Measurements from ENCODE around the gene IL11.

The IL11 gene

DNA sequence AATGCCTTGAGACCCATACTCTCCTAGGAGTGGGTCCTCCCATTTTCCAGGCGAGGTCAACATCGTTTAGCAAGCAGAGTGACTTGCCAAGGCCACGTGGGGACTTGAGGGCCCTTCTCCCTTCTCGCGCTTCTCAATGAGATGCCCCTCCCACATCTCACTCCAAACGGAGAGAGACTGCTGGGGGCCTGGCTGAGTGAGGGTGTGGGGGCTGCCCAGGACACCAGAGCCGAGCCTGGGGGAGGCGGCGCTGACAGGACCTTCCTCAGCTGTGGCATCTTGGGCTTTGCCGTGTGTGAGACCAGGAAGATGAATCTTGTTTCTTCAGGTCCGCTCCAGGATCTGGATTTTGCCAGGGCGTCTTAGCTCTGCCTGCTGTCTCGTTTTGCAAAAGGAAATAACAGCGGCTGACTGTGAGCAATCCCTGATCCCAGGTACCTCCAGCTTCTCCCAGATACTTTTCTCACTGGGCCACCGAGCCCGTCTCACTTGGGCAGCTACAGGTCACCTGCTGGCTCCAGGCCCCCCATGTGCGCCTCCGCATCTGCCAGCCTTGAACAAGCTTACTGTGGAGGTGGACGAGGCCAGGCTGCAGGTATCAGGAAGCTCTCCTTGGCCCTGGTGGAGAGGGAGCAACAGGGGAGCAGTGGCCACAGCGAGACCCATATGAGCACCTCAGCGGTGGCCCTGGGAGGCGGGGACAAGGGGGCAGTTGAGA, 21.8 kb downstream of the IL11 start:
- H3K4me3 ChIP-seq (ENCODE audit: low read depth, low read length) = no peak overlapping the region
- TF ChIP-seq, protein P1, sequence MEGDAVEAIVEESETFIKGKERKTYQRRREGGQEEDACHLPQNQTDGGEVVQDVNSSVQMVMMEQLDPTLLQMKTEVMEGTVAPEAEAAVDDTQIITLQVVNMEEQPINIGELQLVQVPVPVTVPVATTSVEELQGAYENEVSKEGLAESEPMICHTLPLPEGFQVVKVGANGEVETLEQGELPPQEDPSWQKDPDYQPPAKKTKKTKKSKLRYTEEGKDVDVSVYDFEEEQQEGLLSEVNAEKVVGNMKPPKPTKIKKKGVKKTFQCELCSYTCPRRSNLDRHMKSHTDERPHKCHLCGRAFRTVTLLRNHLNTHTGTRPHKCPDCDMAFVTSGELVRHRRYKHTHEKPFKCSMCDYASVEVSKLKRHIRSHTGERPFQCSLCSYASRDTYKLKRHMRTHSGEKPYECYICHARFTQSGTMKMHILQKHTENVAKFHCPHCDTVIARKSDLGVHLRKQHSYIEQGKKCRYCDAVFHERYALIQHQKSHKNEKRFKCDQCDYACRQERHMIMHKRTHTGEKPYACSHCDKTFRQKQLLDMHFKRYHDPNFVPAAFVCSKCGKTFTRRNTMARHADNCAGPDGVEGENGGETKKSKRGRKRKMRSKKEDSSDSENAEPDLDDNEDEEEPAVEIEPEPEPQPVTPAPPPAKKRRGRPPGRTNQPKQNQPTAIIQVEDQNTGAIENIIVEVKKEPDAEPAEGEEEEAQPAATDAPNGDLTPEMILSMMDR (IDR thresholded peaks at IDR 0.05; ENCODE audit: insufficient read depth, low read depth, low read length, missing control alignments) = no peak
- no peak for DNase-seq (ENCODE audit: low read depth)

DNA sequence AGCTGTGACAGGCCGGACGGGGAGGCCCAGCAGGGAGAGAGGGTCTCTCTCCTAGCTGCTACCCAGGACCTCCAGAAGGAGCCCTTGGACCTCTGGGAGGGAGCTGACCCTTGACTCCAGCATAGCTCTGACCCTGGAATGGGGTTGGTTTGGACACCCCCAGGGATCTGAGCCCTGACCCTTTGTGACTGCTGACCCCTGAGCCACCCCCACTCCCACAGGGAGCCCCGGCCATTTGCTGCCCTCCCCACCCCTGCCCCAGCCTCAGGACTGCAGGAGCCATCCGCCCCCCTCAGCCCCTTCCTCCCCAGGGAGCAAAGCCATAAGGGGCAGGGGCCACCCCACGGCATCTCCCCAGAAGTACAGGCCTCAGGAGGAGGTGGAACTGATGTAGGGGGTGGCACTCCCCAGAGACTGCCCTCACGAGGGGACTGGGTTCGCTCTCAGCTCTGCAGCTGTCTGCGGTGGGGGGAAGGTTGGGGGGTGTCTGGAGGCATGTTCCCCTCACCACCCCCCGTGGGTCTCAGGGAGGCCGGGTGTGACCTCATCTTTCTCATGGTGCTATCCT, 22.7 kb downstream of the IL11 start:
- TF ChIP-seq, protein P1 (IDR thresholded peaks at IDR 0.05; ENCODE audit: insufficient read depth, low read depth, low read length, missing control alignments) = no peak
- H3K4me3 ChIP-seq (ENCODE audit: low read depth, low read length) = no peak overlapping the region
- DNase-seq (ENCODE audit: low read depth) = no peak

DNA sequence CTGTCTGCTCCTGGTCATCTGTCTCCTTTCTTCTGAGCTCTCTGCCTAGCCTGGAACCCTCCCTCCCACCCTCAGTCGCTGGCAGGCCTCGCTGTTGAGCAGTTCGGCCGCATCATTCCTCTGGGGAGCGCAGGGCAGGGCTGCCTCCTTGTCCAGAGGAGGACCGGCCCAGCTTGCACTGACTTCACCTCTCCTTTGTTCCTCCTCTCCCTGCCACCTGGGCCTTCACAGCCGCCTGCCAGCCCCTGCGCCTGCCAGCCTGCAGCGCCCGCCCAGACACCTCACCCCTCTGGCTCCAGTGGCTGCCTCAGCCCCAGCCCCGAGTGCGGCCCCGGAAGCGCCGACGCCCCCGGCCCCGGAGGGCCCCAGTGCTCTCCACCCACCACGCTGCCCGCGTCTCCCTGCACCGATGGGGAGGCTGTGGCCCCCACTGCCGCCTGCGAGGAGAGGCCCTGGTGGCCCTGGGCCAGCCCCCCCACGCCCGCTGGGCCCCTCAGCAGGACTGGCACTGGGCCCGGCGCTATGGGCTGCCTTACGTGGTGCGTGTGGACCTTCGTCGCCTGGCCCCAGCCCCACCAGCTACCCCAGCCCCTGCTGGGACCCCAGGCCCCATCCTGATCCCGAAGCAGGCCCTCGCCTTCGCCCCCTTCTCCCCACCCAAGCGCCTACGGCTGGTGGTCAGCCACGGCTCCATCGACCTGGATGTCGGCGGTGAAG, 23.4 kb downstream of the IL11 start:
- TF ChIP-seq, protein P1 (IDR thresholded peaks at IDR 0.05; ENCODE audit: insufficient read depth, low read depth, low read length, missing control alignments) = no peak
- H3K4me3 ChIP-seq (ENCODE audit: low read depth, low read length) = no peak overlapping the region
- DNase-seq (ENCODE audit: low read depth) = no peak

DNA sequence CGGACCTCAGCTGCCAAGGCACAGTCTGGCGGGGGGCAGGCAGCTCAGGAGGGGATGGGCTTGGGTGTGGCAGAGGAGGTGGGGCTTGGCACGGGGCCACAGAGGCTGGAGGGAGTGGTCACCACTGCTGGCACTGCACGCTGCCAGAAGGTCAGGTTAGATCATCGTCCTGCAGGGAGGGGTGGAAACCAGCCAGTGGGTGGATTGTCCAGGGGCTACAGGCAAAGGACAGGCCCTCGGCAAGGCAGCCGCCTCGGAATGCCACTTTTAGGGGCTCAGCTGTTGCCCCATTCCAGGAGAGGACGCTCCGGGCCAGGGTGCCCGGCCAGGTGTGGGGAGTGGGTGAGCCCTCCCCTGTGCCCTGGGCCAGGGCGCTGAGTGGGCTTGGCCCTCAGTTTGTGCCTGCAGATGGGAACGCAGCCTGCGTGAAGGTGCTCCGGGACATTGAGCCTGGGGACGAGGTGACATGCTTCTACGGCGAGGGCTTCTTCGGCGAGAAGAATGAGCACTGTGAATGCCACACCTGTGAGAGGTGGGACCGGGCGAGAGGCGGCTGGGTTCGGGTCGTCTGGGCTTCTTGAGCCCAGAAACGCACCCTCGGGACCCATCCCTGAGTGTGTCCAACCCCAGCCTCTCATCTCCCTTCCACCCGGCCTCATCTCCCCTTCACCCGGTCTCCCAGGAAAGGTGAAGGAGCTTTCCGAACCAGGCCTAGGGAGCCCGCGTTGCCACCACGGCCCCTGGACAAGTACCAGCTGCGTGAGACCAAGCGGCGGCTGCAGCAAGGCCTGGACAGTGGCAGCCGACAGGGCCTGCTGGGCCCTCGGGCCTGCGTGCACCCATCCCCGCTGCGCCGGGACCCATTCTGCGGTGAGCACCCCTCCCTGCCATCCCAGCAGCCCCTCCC, 24.2 kb downstream of the IL11 start:
- no peak overlapping the region for H3K4me3 ChIP-seq (ENCODE audit: low read depth, low read length)
- no peak for DNase-seq (ENCODE audit: low read depth)
- TF ChIP-seq, protein P1 (IDR thresholded peaks at IDR 0.05; ENCODE audit: insufficient read depth, low read depth, low read length, missing control alignments) = no peak

DNA sequence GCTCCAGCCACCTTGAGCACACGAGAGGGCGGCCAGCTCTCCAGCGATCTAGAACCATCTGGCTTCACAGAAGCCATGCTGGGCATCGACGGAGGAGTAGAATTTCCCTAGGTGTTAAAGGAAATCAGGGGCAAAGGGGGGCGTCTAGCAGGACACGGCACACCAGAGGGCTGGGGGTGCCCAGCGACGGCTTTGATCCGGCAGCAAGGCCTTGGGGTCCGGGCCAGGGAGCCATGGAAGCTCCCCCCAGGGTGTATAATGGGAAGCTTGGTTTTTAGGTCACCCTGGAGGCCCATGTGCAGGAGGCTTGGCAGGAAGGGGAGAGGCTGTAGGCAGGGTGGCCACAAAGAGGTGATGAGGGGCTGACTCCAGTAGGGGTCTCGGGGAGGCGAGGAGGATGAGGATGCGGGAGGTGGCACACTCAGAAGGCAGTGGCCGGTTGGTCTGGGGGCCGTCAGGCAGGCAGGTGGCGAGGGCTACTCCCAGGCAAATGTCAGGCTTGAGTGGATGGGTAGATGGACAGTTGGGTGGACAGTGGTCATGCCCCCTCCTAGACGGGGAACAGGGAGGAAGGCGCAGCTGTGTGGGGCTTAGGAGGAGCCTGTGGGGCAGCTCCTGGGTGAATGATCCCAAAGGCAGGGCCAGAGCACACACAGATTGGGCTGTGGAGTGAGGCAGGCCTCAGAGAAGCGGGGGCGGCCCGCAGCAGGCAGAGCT, 25.0 kb downstream of the IL11 start:
- DNase-seq (ENCODE audit: low read depth) = no peak
- H3K4me3 ChIP-seq (ENCODE audit: low read depth, low read length) = no peak overlapping the region
- TF ChIP-seq, protein P1 (IDR thresholded peaks at IDR 0.05; ENCODE audit: insufficient read depth, low read depth, low read length, missing control alignments) = no peak

DNA sequence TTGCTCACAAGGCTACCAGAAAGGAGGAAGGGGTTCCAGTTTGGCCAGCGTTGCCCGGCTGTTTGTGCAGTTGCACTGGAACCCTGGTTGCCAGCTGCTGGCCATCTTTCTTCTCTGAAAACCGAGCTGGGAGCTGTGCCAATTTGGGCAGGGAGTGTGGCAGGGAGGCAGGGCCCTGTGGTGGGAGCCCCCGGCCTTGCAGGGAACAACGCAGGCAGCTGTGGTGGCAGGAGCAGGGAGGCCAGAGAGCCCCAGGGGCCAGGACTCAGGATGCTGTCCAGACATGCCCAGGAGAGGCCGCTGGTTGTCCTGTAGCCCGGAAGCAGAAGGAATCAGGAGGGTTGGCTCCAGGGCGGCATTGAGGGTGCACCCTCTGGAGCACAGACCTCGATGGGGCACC, 25.8 kb downstream of the IL11 start:
- no peak for DNase-seq (ENCODE audit: low read depth)
- H3K4me3 ChIP-seq (ENCODE audit: low read depth, low read length) = no peak overlapping the region
- TF ChIP-seq, protein P1 (IDR thresholded peaks at IDR 0.05; ENCODE audit: insufficient read depth, low read depth, low read length, missing control alignments) = no peak

Measured in GM12865 (cell line).